ENCODE data around the gene TMEM132D.

GRCh38 chr12:129746318-129746717 is 157.5 kb downstream of the TMEM132D start:
- TF ChIP-seq YY1 (tag by site-specific recombination; IDR thresholded peaks at IDR 0.05): no peak
- TF ChIP-seq OVOL3 (tag by site-specific recombination; IDR thresholded peaks at IDR 0.05): no peak
- TF ChIP-seq, protein P1, sequence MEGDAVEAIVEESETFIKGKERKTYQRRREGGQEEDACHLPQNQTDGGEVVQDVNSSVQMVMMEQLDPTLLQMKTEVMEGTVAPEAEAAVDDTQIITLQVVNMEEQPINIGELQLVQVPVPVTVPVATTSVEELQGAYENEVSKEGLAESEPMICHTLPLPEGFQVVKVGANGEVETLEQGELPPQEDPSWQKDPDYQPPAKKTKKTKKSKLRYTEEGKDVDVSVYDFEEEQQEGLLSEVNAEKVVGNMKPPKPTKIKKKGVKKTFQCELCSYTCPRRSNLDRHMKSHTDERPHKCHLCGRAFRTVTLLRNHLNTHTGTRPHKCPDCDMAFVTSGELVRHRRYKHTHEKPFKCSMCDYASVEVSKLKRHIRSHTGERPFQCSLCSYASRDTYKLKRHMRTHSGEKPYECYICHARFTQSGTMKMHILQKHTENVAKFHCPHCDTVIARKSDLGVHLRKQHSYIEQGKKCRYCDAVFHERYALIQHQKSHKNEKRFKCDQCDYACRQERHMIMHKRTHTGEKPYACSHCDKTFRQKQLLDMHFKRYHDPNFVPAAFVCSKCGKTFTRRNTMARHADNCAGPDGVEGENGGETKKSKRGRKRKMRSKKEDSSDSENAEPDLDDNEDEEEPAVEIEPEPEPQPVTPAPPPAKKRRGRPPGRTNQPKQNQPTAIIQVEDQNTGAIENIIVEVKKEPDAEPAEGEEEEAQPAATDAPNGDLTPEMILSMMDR (tag by site-specific recombination; IDR thresholded peaks at IDR 0.05): no peak
- no peak for TF ChIP-seq ZNF792 (tag by site-specific recombination; IDR thresholded peaks at IDR 0.05)
- no peak for TF ChIP-seq ZBTB21 (tag by site-specific recombination; IDR thresholded peaks at IDR 0.05)
- TF ChIP-seq, protein P2, sequence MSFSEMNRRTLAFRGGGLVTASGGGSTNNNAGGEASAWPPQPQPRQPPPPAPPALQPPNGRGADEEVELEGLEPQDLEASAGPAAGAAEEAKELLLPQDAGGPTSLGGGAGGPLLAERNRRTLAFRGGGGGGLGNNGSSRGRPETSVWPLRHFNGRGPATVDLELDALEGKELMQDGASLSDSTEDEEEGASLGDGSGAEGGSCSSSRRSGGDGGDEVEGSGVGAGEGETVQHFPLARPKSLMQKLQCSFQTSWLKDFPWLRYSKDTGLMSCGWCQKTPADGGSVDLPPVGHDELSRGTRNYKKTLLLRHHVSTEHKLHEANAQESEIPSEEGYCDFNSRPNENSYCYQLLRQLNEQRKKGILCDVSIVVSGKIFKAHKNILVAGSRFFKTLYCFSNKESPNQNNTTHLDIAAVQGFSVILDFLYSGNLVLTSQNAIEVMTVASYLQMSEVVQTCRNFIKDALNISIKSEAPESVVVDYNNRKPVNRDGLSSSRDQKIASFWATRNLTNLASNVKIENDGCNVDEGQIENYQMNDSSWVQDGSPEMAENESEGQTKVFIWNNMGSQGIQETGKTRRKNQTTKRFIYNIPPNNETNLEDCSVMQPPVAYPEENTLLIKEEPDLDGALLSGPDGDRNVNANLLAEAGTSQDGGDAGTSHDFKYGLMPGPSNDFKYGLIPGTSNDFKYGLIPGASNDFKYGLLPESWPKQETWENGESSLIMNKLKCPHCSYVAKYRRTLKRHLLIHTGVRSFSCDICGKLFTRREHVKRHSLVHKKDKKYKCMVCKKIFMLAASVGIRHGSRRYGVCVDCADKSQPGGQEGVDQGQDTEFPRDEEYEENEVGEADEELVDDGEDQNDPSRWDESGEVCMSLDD (tag by site-specific recombination; IDR thresholded peaks at IDR 0.05): no peak
- TF ChIP-seq, protein P3, sequence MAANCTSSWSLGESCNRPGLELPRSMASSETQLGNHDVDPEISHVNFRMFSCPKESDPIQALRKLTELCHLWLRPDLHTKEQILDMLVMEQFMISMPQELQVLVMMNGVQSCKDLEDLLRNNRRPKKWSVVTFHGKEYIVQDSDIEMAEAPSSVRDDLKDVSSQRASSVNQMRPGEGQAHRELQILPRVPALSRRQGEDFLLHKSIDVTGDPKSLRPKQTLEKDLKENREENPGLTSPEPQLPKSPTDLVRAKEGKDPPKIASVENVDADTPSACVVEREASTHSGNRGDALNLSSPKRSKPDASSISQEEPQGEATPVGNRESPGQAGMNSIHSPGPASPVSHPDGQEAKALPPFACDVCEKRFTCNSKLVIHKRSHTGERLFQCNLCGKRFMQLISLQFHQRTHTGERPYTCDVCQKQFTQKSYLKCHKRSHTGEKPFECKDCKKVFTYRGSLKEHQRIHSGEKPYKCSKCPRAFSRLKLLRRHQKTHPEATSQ (tag by site-specific recombination; IDR thresholded peaks at IDR 0.05): no peak
- no peak for TF ChIP-seq REST (tag by site-specific recombination; IDR thresholded peaks at IDR 0.05)
- TF ChIP-seq ZNF768 (tag by site-specific recombination; IDR thresholded peaks at IDR 0.05): no peak
- TF ChIP-seq ZNF747 (tag by site-specific recombination; IDR thresholded peaks at IDR 0.05): no peak
- no peak for TF ChIP-seq ZNF558 (tag by site-specific recombination; IDR thresholded peaks at IDR 0.05)
- TF ChIP-seq, protein P4, sequence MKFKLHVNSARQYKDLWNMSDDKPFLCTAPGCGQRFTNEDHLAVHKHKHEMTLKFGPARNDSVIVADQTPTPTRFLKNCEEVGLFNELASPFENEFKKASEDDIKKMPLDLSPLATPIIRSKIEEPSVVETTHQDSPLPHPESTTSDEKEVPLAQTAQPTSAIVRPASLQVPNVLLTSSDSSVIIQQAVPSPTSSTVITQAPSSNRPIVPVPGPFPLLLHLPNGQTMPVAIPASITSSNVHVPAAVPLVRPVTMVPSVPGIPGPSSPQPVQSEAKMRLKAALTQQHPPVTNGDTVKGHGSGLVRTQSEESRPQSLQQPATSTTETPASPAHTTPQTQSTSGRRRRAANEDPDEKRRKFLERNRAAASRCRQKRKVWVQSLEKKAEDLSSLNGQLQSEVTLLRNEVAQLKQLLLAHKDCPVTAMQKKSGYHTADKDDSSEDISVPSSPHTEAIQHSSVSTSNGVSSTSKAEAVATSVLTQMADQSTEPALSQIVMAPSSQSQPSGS (tag by site-specific recombination; IDR thresholded peaks at IDR 0.05; ENCODE audit: low read depth): no peak
- TF ChIP-seq ZNF670 (tag by site-specific recombination; IDR thresholded peaks at IDR 0.05; ENCODE audit: low read depth): no peak

Data from HEK293 (cell line).